22Rv1 (cell line): Measurements from ENCODE around the gene SCNN1G.

ENCODE experiments used
- CTCF ChIP-seq: fragments of 450-650 bp; IDR thresholded peaks from 2 replicates; pipeline ENCODE4 v1.5.1; 2017; ENCODE audit warnings: mild to moderate bottlenecking
- ZFX ChIP-seq: fragments of 450-650 bp; IDR thresholded peaks from 2 replicates; pipeline ENCODE4 v1.6.1; 2017; ENCODE audit warnings: antibody characterized with exemption, borderline replicate concordance

- no peak for TF ChIP-seq CTCF
- no peak for TF ChIP-seq ZFX
These were observed 14.0 kb downstream of the SCNN1G start for GRCh38 chr16:23196539-23196938.
